NB4 (cell line): ENCODE data around the gene CCDC92.

ENCODE experiments used
- DNase-seq: peaks from one replicate; pipeline ENCODE4 v3.0.0; 2010; ENCODE audit warnings: low read depth
- H3K4me3 ChIP-seq: one replicate; pipeline ENCODE4 v1.5.1; 2011; ENCODE audit warnings: mild to moderate bottlenecking, low read depth, low read length, moderate library complexity
- MYC ChIP-seq: IDR thresholded peaks from 2 replicates; pipeline ENCODE4 v1.6.1; 2011; ENCODE audit warnings: low read depth, low read length
- POLR2A ChIP-seq: IDR thresholded peaks from 2 replicates; pipeline ENCODE4 v1.6.1; 2011; ENCODE audit warnings: mild to moderate bottlenecking; ENCODE audit not compliant: insufficient read length; ENCODE audit errors: extremely low read depth
- TF ChIP-seq, protein P1 (sequence below): IDR thresholded peaks from 2 replicates; pipeline ENCODE4 v1.6.1; 2011; ENCODE audit warnings: low read depth, low read length
- TF ChIP-seq, protein P2 (sequence below): IDR thresholded peaks from one replicate; pipeline ENCODE4 v1.5.1; 2012; ENCODE audit warnings: low read depth, low read length

The CCDC92 gene

DNA sequence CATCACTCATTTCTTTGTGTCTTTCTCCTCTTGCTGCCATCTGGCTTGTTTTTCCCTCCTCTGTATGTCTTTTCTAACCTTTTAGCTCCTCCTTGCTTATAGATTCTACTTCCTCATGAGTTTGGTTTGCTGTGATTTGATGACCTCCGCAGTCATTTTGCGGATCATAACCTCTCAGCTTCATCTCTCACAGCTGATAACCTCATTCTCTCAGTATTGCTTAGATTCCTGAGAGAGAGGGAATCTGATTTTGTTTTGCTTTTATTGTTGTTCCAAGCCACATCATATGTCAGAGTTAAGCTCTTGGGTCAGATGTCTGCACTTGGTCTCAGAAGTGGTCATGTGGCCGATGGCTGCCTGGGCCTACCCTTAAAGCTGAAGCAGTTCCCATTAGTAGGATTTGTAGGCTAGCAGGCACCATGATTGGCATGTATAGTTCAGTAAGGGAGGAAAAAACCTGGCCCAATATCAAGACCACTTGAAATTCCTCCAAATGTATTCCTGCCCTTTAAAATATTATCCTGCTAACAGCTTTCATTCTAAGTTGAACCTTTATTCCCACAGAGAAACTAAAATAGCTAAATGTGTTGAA, 13.8 kb upstream of the CCDC92 start:
- no peak for DNase-seq
- no peak overlapping the region for H3K4me3 ChIP-seq
- TF ChIP-seq, protein P1, sequence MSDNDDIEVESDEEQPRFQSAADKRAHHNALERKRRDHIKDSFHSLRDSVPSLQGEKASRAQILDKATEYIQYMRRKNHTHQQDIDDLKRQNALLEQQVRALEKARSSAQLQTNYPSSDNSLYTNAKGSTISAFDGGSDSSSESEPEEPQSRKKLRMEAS: no peak
- TF ChIP-seq MYC (no peak), POLR2A (no peak)
- TF ChIP-seq, protein P2, sequence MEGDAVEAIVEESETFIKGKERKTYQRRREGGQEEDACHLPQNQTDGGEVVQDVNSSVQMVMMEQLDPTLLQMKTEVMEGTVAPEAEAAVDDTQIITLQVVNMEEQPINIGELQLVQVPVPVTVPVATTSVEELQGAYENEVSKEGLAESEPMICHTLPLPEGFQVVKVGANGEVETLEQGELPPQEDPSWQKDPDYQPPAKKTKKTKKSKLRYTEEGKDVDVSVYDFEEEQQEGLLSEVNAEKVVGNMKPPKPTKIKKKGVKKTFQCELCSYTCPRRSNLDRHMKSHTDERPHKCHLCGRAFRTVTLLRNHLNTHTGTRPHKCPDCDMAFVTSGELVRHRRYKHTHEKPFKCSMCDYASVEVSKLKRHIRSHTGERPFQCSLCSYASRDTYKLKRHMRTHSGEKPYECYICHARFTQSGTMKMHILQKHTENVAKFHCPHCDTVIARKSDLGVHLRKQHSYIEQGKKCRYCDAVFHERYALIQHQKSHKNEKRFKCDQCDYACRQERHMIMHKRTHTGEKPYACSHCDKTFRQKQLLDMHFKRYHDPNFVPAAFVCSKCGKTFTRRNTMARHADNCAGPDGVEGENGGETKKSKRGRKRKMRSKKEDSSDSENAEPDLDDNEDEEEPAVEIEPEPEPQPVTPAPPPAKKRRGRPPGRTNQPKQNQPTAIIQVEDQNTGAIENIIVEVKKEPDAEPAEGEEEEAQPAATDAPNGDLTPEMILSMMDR: no peak

- no peak for DNase-seq
- TF ChIP-seq, protein P2: no peak
- no peak for TF ChIP-seq POLR2A
Observed at GRCh38 chr12:123984903-123985302, 12.3 kb upstream of the CCDC92 start.

DNA sequence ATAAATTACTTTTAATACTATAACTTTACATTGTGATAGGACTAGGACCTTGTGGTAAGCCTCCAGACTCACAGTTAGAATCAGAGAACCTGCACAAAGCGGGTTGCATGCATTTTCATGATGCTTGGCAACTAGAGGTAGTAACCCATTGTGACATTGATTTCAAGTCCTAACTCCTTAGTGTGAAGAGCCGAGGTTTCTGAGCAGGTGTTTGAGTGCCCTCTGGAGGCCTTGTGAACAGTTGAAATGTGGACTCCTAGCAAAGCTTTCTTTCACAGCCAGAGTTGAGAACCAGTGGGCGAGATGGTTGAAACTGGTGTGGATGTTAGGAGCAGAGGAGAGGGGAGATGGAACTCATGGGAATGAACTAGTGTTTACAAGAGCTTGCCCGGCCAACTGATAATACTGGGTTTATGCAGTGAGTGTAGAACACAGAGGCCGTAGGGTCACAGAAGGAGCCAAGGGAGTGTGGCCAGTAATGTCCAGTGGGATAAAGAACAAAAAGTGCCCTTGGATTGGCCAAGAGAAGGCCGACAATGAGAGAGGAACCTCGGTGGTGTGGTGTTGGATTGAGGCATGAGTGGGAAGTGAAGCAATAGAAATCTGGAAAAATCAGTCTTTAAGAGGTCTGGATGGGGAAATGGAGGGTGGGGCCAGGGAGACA, 11.3 kb upstream of the CCDC92 start:
- no peak; the same call in 1 of the 2 replicates for TF ChIP-seq MYC
- TF ChIP-seq, protein P1: peak; percentile 48
- TF ChIP-seq, protein P2: peak; percentile 76
- DNase-seq: peak; percentile 79
- H3K4me3 ChIP-seq: no peak overlapping the region

More at GRCh38 chr12:123984903-123985302, 12.3 kb upstream of the CCDC92 start:
- H3K4me3 ChIP-seq: no peak overlapping the region

GRCh38 chr12:123982269-123982668, 9.6 kb upstream of the CCDC92 start:
- no peak for DNase-seq
- H3K4me3 ChIP-seq: no peak overlapping the region
- TF ChIP-seq, protein P2: no peak
- TF ChIP-seq, protein P1: no peak
- TF ChIP-seq POLR2A: no peak
- no peak for TF ChIP-seq MYC

DNA sequence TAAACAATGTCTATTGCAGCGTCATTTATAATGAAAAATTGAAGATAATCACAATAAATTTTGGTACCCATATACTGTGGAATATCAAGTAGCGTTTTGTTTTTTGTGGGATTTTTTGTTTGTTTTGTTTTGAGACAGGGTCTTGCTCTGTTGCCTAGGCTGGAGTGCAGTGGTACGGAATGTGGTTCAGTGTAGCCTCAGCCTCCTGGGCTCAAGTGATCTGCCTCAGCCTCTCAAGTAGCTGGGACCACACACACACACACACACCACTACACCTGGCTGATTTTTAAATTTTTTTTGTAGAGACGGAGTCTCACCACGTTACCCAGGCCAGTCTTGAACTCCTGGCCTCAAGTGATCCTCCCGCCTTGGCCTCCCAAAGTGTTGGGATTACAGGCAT, 6.9 kb upstream of the CCDC92 start:
- TF ChIP-seq POLR2A (no peak), MYC (no peak)
- TF ChIP-seq, protein P1: no peak
- TF ChIP-seq, protein P2: no peak
- H3K4me3 ChIP-seq: no peak overlapping the region
- no peak for DNase-seq
